WTC11 (cell line): ENCODE data around the gene ATP2B2. TPM values are rescaled to one million over a fixed set of nuclear protein-coding genes. Genes with fewer than 3 reads are reported as not detected.

Experiments
- ATAC-seq: fragments of 200-7000 bp; cut with Tn5 transposase; 2 replicates; pipeline ENCODE4 v1.10.0; 2021; ENCODE audit warnings: mild to moderate bottlenecking, moderate library complexity
- CTCF ChIA-PET: fragments of 300-600 bp; sonication (Branson Sonifier 250); formaldehyde crosslinking; loops from one replicate; lab custom pipeline; 2021; ENCODE audit warnings: antibody characterized with exemption; lab: Charles Lee
- POLR2A ChIA-PET: fragments of 350-600 bp; sonication (Branson Sonifier 250); formaldehyde crosslinking; loops from one replicate; lab custom pipeline; 2021; ENCODE audit warnings: antibody characterized with exemption; lab: Charles Lee
- DNase-seq: peaks from one replicate; pipeline ENCODE4 v3.0.0; 2021; ENCODE audit warnings: low spot score
- H3K27ac Mint-ChIP-seq: 2 replicates; pipeline ENCODE4 v1.8.0; 2021; ENCODE audit warnings: mixed read lengths
- H3K27me3 Mint-ChIP-seq: 2 replicates; pipeline ENCODE4 v1.8.0; 2021; ENCODE audit warnings: low read depth, mild to moderate bottlenecking, moderate library complexity, mixed read lengths
- H3K36me3 Mint-ChIP-seq: 2 replicates; pipeline ENCODE4 v1.8.0; 2021; ENCODE audit warnings: mixed read lengths
- H3K4me1 Mint-ChIP-seq: 2 replicates; pipeline ENCODE4 v1.8.0; 2022; ENCODE audit warnings: mixed read lengths
- H3K4me3 Mint-ChIP-seq: 2 replicates; pipeline ENCODE4 v1.8.0; 2021; ENCODE audit warnings: mild to moderate bottlenecking, moderate library complexity, mixed read lengths
- H3K9me3 Mint-ChIP-seq: 2 replicates; pipeline ENCODE4 v1.8.0; 2021; ENCODE audit warnings: mixed read lengths
- AFF4 ChIP-seq: sonication (generic); formaldehyde crosslinking; IDR thresholded peaks from 2 replicates; pipeline ENCODE4 v1.8.1; 2023; ENCODE audit warnings: mild to moderate bottlenecking, missing genetic modification reagents, borderline replicate concordance
- CBFB ChIP-seq: sonication (generic); formaldehyde crosslinking; IDR thresholded peaks from 2 replicates; pipeline ENCODE4 v1.8.1; 2022; ENCODE audit warnings: mild to moderate bottlenecking, low read depth, missing genetic modification reagents
- CREM ChIP-seq: sonication (generic); formaldehyde crosslinking; IDR thresholded peaks from 2 replicates; pipeline ENCODE4 v1.8.1; 2022; ENCODE audit warnings: mild to moderate bottlenecking, missing genetic modification reagents, moderate library complexity
- ELF4 ChIP-seq: sonication (generic); formaldehyde crosslinking; IDR thresholded peaks from 2 replicates; pipeline ENCODE4 v1.8.1; 2022; ENCODE audit warnings: low read depth, mild to moderate bottlenecking, moderate library complexity, missing genetic modification reagents
- EMX1 ChIP-seq: fragments of 250-450 bp; sonication (Bioruptor Pico); IDR thresholded peaks from 2 replicates; pipeline ENCODE4 v1.8.0; 2021; ENCODE audit warnings: mild to moderate bottlenecking
- ERG ChIP-seq: fragments of 250-450 bp; sonication (Bioruptor Pico); IDR thresholded peaks from 2 replicates; pipeline ENCODE4 v1.8.0; 2021; ENCODE audit warnings: mild to moderate bottlenecking
- FOXP1 ChIP-seq: sonication (generic); formaldehyde crosslinking; IDR thresholded peaks from 2 replicates; pipeline ENCODE4 v1.8.0; 2022; ENCODE audit warnings: missing genetic modification reagents, mild to moderate bottlenecking, moderate library complexity, borderline replicate concordance
- FOXP4 ChIP-seq: sonication (generic); formaldehyde crosslinking; IDR thresholded peaks from 2 replicates; pipeline ENCODE4 v1.8.0; 2022; ENCODE audit warnings: mild to moderate bottlenecking, missing genetic modification reagents
- GTF2I ChIP-seq: fragments of 250-450 bp; sonication (Bioruptor Pico); conservative IDR thresholded peaks from 2 replicates; pipeline ENCODE4 v1.4.0; 2021; ENCODE audit warnings: mild to moderate bottlenecking
- HMGXB4 ChIP-seq: sonication (generic); formaldehyde crosslinking; IDR thresholded peaks from 2 replicates; pipeline ENCODE4 v1.8.1; 2023; ENCODE audit warnings: mild to moderate bottlenecking, moderate library complexity, missing genetic modification reagents
- IRF2 ChIP-seq: sonication (generic); formaldehyde crosslinking; IDR thresholded peaks from 2 replicates; pipeline ENCODE4 v1.8.0; 2022; ENCODE audit warnings: low read depth, missing genetic modification reagents, borderline replicate concordance
- JAZF1 ChIP-seq: fragments of 250-450 bp; sonication (Bioruptor Pico); IDR thresholded peaks from 2 replicates; pipeline ENCODE4 v1.9.0; 2021; ENCODE audit warnings: moderate library complexity, mild to moderate bottlenecking, inconsistent platforms
- MLX ChIP-seq: sonication (generic); formaldehyde crosslinking; IDR thresholded peaks from 2 replicates; pipeline ENCODE4 v1.8.1; 2023; ENCODE audit warnings: mild to moderate bottlenecking, missing genetic modification reagents, moderate library complexity
- NFE2L1 ChIP-seq: sonication (generic); formaldehyde crosslinking; IDR thresholded peaks from 2 replicates; pipeline ENCODE4 v1.8.1; 2023; ENCODE audit warnings: missing genetic modification reagents
- NR3C1 ChIP-seq: sonication (generic); formaldehyde crosslinking; conservative IDR thresholded peaks from 2 replicates; pipeline ENCODE4 v1.8.1; 2023; ENCODE audit warnings: low read depth, mild to moderate bottlenecking, missing genetic modification reagents
- PRDM15 ChIP-seq: sonication (generic); formaldehyde crosslinking; IDR thresholded peaks from 2 replicates; pipeline ENCODE4 v1.8.0; 2022; ENCODE audit warnings: missing genetic modification reagents
- SMAD3 ChIP-seq: sonication (generic); formaldehyde crosslinking; IDR thresholded peaks from 2 replicates; pipeline ENCODE4 v1.8.0; 2022; ENCODE audit warnings: missing genetic modification reagents, mild to moderate bottlenecking, borderline replicate concordance
- TEAD4 ChIP-seq: sonication (generic); formaldehyde crosslinking; IDR thresholded peaks from 2 replicates; pipeline ENCODE4 v1.8.0; 2022; ENCODE audit warnings: mild to moderate bottlenecking, missing genetic modification reagents
- ZBTB21 ChIP-seq: sonication (generic); formaldehyde crosslinking; IDR thresholded peaks from 2 replicates; pipeline ENCODE4 v1.8.1; 2023; ENCODE audit warnings: mild to moderate bottlenecking, missing genetic modification reagents, borderline replicate concordance
- ZNF232 ChIP-seq: sonication (generic); formaldehyde crosslinking; IDR thresholded peaks from 2 replicates; pipeline ENCODE4 v1.8.0; 2022; ENCODE audit warnings: mild to moderate bottlenecking, missing genetic modification reagents
- total RNA-seq: library from RNA; stranded (reverse); gene quantifications from 3 replicates; pipeline ENCODE4 v1.2.3, GENCODE V29; 2021

The ATP2B2 gene
- total RNA-seq, 1 experiment from 2014 or later = 0.48 TPM

GRCh38 chr3:10483686-10484345, 21.6 kb downstream of the ATP2B2 start (continued):
- TF ChIP-seq HMGXB4 (CRISPR knock-in tag) = no peak
- no peak for TF ChIP-seq GTF2I (CRISPR knock-in tag)

- DNase-seq (no peak), ATAC-seq (no peak)
- Mint-ChIP-seq H3K4me1 (no peaks in the 10 kb centered on the region), H3K27me3 (peaks cover 5% of the 10 kb centered on the region), H3K27ac (no peak overlapping the region), H3K9me3 (peaks cover 11% of the 10 kb centered on the region), H3K4me3 (no peak overlapping the region), H3K36me3 (no peaks in the 10 kb centered on the region)
- ChIA-PET CTCF (no interaction called here), POLR2A (no interaction called here)
- no peak for TF ChIP-seq CREM (CRISPR knock-in tag)
- no peak for TF ChIP-seq FOXP1 (CRISPR knock-in tag)
- no peak for TF ChIP-seq TEAD4 (CRISPR knock-in tag)
- no peak for TF ChIP-seq ZNF232
- no peak for TF ChIP-seq SMAD3
- no peak for TF ChIP-seq JAZF1 (CRISPR knock-in tag)
- no peak for TF ChIP-seq ZBTB21 (CRISPR knock-in tag)
These were observed 22.1 kb downstream of the ATP2B2 start for GRCh38 chr3:10483364-10483675.

- DNase-seq = no peak
- H3K36me3 Mint-ChIP-seq = no peaks in the 10 kb centered on the region
- H3K27me3 Mint-ChIP-seq = peaks cover 5% of the 10 kb centered on the region
- ChIA-PET POLR2A (no interaction called here), CTCF (no interaction called here)
- peaks cover 14% of the 10 kb centered on the region for H3K9me3 Mint-ChIP-seq
- H3K4me1 Mint-ChIP-seq = no peaks in the 10 kb centered on the region
- TF ChIP-seq MLX (CRISPR knock-in tag) (no peak), CBFB (CRISPR knock-in tag) (no peak), ELF4 (CRISPR knock-in tag) (no peak), NFE2L1 (CRISPR knock-in tag) (no peak), NR3C1 (CRISPR knock-in tag) (no peak), FOXP1 (CRISPR knock-in tag) (no peak), AFF4 (CRISPR knock-in tag) (no peak), FOXP4 (CRISPR knock-in tag) (no peak), IRF2 (CRISPR knock-in tag) (no peak), ERG (CRISPR knock-in tag) (no peak), PRDM15 (no peak), EMX1 (CRISPR knock-in tag) (no peak)
- H3K27ac Mint-ChIP-seq = no peak overlapping the region
- no peak for ATAC-seq
- H3K4me3 Mint-ChIP-seq = no peak overlapping the region
These were observed 22.6 kb downstream of the ATP2B2 start for GRCh38 chr3:10482631-10483363.
